HT-29 (cell line): ENCODE results near the gene TLE7. TPM values are rescaled to one million over a fixed set of nuclear protein-coding genes. Genes with fewer than 3 reads are reported as not detected.

Source experiments
- DNase-seq: peaks from one replicate; pipeline ENCODE4 v3.0.0-alpha.2; 2015; ENCODE audit warnings: low spot score
- total RNA-seq: library from RNA; depleted of rRNA; stranded (reverse); fragments of >200 nt; shearing (Covaris generic); gene quantifications from 2 replicates; pipeline ENCODE4 v1.2.3, GENCODE V29; 2014

Gene TLE7
- total RNA-seq, 1 experiment from 2014 or later: not detected

DNA sequence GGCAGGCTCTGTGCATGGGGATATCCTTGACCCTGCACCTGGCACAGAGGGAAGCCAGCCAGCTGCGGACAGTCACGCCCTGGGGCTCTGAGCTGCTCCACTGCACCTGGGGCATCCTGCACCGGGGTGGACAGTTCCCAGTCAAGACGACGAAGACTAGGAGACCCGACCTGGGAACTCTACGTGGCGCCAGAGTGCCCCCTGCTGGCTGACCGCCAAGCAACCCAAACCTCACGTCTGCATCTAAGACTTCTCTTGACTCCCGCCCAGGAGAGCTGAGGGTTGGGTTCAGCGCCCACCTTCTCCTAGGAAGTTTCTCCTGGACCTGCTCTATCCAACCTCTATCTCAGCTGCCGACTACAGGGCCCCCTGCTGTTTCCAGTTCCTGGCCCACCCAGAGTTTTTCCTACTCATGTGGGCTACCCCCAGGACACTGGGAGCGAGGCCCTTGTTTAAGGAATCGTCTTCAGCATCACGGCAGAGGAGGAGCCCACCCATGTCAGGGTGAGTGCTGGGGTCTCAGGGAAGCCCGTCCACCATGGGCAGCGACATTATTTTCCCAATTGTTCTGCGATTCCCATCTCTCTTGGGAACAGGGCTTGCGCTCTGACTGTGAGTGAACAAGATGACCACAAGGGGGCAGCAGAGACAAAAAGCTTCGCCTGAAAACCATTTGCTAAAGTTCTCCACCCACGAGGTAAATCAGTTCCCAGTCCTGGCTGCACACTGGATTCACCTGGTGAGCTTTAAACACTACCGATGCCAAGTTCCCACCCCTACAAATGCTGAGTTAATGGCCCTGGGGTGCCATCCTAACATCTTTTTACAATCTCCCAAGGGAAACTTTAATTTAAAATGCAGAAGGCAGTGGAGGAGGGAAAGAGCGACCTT lies 29.3 kb downstream of the TLE7 start:
- DNase-seq: peak; percentile 94

DNA sequence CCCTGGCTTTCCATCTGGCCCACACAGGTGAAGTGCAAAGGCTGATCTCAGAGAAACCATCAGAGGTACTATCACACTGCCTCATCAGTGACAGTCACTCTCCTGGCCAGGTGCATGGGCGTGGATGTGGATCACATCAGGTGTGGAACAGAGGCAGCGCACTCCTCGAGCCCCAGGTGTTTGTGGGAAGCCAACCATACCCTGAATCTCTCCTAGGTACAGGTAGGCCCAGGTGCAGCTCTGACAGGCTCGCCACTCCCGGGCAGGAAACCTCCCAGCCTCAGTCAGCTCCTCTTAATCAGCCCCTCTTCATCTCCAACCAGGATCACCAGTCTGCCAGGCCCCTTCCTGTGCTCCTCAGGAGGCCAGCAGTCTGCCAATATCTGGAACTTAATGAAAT lies 31.7 kb downstream of the TLE7 start:
- DNase-seq: no peak

DNA sequence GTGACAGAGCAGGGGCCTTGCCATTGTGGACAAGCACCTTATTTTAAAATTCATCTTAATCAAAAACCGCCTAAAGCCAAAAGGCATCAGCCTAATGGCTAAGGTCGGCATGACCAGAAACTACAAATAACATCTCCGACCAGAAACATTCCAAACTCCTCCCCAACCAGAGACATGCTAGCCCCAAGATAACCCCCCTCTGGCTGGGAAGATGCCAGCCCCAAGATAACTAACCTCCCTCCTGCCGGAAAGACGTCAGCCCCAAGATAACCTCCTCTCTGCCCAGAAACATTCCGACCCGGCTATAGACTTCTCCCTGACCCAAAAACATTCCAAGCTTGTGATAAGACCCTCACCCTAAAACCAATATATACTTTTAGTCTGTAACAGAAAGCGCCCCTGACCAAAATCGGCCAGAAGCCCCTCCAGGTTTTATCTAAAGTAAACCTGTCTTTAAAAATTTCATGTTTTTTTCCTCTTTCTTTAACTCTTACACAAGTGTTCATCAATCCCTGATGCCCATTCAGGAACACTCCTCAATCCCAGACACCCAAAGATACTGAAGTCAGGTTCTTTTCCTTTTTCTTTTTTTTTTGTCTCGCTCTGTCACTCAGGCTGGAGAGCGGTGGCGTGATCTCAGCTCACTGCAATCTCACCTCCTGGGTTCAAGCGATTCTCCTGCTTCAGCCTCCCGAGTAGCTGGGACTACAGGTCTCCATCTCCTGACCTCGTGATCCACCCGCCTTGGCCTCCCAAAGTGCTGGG lies 32.7 kb downstream of the TLE7 start:
- DNase-seq: no peak

DNA sequence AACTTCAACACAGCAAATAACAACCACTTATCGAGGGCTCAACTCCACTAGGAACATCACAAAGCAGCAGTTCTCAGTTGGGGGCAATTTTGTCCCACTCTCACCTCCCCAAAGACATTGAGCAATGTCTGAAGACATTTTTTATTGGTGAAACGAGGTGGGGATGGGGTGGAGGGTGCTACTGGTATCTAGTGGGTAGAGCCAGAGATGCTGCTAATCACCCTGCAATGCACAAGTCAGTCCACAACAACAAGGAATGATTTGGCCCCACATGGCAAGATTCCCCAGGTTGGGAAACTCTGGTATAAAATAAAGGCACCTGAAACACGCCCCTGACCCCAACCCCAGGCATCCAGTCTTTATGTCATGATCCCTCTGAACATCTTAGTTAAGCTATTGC lies 33.3 kb downstream of the TLE7 start:
- DNase-seq: no peak

DNA sequence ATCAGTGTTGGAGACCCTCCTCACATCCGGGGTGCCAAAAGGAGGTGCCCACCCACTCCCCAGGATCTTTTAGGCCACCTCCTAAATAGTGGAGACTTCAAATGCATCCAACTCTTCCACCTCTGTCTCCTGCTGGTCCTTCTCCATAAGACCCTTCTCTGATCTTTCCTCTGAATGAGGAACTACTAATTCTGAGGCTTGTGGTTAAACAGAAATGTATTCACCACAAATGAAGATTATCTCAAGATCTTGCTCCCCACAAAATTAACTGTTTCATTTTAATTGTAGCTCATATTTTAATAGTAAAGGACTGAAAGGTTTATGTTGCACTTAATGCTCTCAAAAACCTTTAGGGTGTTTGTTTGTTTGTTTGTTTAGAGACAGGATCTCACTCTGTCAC lies 34.1 kb downstream of the TLE7 start:
- DNase-seq: no peak

DNA sequence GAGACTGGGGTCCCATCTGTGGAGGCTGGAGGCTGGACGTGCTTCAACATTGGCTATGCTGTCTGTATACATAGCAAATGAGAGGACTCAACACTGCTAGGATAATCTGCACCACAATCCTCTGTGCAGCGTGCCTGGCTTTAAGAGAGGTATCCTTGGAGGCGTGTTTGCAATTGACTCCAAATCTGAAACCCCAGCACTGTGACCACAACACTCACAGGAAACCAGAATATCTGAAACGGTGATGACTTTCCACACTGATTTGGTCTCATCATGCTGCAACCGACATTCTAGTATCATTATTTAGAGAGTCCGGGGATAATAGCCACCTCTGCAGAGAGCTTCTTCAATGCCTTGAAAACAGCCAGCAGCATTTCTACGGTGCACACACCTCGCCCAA lies 35.1 kb downstream of the TLE7 start:
- DNase-seq: no peak

DNA sequence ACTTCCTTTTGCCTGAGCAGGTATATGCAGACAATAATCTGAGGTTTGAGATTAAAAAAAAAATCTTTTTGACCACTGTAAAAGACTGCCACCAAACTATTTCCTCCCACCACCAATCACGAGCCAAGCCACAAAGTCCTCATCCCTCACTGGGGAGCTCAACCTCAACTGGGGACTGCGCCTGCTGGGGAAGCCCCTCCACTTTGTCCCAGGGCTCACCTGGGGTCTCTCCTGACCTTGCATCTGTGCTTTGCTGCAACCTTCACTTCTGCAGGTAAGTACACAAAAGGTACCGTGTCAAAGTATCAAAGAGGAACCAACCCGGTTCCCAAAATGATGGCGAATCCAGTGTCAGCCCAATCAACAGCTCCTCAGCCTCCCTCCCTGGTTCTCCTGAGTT lies 35.5 kb downstream of the TLE7 start:
- DNase-seq: no peak

DNA sequence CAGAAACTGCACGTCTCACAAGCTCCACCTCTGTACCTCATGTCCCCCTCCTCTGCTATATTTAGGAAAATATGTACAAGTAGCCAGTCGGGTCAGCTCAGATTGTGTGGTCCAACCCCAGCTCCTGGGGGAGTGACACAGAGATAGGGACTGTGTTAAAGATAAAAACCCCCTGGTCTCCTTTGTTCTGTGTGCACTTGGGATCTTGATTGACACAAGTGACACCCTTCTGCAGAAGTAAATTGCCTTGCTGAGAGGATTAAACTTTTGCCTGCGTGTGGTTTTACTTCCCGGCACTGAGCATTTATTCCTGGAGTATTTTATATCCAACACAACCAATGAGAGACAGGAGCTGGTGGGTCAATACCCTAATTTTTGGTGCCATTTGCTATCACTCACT lies 37.5 kb downstream of the TLE7 start:
- no peak for DNase-seq

DNA sequence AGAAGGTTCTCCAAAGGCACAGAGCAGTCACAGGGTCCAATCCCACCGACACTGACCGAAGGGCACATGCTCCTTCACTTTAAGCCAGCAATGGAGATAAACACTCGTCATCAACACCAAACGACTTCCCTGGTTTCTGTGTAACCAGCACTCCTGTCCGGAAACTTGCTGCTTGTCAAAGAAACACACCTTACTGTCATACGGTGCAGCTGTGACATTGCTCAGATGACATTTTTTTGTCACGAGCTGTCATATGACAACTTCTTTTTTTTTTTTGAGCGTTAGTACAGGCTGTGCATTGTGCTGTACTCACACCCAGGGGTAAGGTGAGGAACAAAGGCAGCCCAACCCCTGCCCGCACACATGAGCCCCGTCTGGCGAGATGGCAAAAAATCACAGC lies 39.2 kb downstream of the TLE7 start:
- DNase-seq: no peak

DNA sequence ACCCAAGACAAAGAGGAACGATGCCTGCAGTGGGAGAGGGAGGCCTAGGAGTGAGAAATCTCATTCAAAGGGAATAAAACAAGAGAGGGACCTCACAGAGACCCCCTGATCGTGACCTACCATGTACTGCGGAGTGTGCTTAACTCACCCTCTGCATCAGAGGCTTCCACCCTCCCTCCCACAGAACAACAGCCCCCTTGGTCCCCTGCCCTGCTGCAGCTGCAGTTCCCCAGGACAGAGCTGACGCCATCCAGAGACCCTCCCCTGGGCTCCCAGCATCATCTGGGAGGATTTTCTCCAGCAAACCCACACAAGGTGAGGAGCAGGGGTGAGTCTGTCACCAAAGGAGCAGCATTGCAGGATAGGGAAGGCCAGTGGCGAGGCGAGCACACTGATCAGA lies 39.8 kb downstream of the TLE7 start:
- DNase-seq: no peak

DNA sequence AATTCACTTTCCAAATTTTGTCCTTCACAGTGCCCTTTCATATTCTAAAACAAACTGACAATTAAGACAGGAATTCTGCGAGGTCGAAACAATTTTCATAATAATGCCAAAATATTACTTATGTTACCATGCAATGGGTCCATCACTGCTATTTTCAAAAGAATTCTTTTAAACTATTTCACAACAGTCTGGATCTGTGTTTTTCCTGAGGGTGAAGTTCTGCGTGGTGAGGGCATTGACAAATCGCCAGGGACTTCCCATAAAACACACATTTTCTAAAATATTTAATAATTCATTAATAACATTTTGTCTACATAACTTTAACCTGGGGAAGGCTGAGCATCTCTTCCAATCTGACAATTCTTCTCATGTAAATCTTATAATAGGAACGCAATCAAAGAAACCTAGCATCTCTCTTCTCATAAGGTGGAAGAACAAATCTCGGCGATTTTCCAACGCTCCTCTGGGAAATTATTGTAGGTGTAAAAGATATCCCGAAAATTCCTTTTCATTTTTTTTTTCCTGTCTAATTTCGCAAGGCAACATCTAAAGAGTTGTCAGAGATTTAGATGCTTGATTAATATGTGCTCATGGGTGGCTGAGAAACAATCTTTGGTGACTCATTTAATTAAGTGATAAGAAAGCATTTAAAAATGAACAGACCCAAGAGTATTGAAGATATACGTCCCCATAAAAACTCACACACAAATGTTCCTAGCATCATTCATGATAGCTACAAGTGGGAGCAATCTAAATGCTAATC lies 41.9 kb downstream of the TLE7 start:
- no peak for DNase-seq

DNA sequence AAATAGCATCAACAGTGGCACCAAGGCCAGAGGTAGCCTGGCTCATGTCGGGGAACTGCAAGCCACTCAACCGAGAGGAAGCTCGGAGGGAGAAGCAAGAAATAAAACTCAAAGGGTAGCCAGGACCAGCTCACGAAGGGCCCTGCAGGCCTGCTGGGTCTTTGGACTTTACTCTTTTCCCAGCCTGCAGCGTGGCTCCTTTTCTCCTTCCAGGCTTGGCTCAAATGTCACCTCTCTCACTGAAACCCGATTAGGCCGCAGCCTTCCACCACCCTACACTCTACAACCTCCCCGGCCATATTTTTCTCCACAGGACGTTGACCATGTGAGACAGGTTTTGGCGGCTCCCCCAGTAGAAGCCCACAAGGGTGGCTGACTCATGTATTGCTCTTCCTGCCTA lies 45.3 kb downstream of the TLE7 start:
- DNase-seq: no peak

DNA sequence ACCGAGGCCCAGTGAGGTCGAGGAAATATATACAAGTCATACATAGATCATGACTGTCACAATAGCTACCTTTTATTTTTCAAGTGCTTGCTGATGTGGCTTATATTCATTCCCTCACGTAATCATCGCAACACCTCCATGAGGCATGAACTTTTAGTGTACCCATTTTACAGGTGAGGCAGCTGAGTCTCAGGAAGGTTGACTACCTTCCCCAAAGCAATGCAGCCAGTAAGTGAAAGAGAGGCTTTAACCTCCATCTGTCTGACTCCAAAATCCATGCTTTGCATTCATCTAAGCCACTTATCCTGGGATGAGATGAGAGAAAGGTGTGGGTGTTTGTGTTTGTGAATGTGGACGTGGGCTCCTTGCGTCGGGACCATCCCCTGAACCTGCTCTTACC lies 52.5 kb downstream of the TLE7 start:
- DNase-seq: no peak

DNA sequence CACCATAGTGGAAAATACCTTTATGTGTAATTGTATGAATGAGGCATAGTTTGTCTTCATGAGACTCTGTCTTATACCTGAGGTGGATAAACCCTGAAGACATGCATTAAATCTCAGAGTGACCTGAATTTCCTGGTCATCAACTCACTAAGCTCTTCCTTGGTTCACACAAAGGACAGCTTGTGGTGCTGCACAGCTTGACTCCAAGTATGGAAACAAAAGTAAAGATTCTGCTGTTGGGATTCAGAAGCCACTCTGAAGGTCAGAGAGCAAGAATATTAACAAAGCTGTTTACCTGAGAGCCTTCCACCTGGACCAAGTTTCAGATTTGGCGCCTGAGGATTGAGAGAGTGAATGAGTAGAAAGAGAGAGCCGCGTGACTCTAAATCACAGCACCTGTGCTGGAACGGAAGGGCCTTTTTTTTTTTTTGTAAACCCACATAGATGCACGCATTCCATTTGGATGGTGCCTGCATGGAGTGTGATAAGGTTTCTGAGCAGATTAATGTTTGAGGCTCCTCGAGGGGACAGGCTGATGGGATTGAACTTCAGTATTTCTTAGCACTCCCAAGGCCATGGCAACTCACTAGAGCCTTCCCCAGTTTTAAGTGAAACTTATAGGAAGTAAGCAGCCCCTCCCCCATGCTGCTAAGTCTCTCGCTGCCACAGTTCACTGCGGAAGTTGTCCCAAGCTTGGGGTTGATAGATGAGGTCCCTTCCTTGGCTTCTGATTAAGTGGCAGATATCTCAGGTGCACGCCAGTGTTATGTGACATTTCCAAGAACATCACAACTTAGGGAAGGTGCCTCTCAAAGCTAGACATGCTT lies 54.6 kb downstream of the TLE7 start:
- no peak for DNase-seq

DNA sequence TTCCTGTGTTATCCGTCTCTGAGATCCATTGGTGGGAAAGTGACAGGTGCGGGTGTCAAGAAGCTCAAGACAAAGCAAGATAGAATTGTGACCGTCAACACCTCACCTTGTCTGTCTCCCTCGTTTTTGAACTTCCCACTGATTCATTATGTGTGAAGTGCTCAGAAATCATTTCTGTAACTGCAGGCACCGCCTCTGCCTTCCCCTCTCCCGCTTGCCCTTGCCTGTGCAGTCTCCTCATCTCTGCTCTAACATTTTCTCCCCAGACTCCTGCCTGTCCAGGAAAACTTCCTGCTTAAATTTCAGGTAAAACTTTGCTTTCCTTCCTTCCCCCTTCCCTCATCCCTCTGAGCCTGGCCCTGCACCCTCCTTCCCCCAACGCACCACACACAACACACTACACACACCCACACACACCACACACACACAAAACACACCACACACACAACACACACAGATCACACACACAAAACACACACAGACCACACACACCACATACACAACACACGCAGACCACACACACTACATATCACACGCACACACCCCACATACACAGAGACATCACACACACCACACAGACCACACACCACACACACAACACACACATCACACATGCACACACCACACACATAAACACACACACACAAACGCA lies 57.7 kb downstream of the TLE7 start:
- no peak for DNase-seq

DNA sequence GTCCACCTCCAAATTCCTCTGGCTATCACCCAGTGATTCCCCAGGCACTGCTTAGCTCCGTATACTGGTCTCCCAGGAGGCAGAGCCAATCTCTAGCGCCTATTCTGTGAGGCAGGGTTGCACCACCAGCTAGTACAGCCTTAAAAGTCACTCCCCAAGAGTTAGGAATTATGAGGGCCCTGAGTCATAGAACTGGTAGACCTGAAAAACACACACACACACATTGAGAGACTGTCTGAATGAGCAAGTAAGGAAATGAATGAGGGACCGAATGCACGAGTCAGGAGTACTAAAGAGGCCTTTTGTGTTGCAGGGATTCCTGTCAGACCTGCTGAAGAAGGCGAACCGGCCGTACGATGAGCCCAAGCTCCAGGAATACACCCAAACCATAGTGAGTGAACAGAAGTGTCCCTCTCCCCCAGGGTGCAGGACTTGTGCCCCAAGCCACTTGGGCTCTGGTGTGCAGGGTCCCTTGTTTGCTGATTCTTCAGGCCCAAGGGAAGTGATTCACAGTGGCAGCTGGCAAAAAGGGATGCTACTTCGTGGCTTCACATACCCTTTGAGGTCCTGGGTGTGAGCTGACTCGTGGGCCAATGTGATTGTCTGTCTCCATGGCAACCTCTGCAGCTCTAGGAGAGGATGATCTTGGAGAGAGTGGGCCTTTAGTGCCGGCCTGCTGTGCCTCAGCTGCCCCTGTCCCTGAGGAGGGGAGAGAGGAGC lies 58.6 kb downstream of the TLE7 start:
- DNase-seq: no peak

DNA sequence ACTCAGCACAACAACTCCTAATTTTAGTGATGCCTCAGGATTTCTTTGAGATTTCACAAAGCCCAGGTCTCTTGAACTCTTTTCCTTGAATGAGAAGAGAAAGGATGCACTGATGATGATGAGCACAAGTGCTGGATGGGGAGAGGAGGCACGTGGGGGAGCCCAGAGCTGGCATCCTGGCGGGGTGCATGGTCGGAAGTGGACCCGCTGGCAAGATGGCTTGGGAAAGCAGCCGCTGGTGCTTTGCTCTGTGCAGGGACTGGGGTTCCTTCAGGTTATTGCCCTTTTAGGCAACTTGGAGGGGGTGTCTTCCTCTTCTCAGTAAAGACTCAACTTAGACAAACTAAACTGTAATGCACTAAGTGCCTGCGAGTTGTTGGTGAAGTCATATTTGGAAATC lies 61.0 kb downstream of the TLE7 start:
- DNase-seq: no peak
